Stimulated activated CD8-positive, alpha-beta memory T cell treated with anti-CD3 and anti-CD28 coated beads, Interleukin-7, amount 100 ng/mL, for 24 hours (primary cell): ENCODE measurements around the gene SLC6A8.

ENCODE experiments used
- DNase-seq: peaks from one replicate; pipeline ENCODE4 v3.0.0-alpha.2; 2020; ENCODE audit warnings: low read depth

Gene SLC6A8

DNA sequence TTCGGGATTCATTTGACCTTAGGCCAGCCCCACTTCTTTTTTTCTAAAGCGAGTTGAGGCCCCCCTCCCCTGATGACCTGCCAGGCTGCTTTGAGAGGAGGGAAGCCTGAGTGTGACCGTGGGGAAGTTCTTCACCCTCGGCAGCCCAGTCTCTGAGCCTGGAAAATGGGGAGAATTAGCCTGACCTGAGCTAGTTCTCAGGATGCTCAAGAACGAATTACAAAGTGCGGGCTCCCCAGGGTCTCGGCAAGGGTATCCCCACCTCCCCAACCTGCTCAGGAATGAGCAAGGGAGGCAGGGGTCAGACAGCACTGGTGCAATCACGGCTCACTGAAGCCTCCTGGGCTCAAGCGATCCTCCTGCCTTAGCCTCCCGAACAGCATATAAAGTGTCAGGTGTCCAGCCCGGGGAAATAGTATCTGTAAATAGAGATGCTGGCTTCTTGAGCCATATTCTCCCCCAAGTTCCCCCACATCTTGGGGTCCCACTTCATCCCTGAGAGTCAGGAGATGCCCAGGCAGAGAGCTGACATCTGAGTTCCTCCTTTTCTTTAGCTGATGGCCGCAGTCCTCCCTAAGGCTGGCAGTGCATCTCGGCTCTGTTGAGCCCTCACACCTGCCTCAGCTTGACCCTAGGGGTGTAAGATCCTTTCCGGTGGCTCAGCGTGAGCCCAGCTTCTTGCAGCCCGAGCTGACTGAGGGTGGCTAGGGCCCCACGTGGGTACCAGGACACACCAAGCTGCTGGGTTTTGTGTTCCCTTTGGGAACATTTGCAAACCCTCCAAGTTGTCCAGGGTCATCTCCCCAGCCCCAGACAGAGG is 39.2 kb upstream of the SLC6A8 start:
- no peak for DNase-seq

DNA sequence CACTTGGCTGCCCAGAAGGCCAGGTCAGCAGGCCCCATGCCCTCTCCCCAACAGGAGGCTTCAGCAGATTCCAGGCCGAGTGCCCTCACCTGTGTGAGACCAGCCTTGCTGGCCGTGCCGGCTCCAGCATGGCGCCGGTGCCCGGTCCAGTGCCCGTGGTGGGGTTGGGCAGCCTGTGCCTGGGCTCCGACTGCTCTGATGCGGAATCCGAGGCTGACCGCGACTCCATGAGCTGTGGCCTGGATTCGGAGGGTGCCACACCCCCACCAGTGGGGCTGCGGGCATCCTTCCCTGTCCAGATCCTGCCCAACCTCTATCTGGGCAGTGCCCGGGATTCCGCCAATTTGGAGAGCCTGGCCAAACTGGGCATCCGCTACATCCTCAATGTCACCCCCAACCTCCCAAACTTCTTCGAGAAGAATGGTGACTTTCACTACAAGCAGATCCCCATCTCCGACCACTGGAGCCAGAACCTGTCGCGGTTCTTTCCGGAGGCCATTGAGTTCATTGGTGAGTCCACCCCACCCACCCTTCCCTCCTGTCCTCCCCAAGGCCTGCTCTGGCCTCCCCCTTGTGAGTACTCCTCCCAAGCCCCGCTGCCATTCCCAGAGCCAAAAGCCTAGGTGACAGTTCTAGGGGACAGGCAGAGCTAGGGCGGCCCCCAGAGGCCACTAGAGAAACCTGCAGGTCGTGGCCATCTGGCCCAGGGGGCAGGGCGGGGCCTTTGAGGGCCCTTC is 38.4 kb upstream of the SLC6A8 start:
- DNase-seq = no peak

DNA sequence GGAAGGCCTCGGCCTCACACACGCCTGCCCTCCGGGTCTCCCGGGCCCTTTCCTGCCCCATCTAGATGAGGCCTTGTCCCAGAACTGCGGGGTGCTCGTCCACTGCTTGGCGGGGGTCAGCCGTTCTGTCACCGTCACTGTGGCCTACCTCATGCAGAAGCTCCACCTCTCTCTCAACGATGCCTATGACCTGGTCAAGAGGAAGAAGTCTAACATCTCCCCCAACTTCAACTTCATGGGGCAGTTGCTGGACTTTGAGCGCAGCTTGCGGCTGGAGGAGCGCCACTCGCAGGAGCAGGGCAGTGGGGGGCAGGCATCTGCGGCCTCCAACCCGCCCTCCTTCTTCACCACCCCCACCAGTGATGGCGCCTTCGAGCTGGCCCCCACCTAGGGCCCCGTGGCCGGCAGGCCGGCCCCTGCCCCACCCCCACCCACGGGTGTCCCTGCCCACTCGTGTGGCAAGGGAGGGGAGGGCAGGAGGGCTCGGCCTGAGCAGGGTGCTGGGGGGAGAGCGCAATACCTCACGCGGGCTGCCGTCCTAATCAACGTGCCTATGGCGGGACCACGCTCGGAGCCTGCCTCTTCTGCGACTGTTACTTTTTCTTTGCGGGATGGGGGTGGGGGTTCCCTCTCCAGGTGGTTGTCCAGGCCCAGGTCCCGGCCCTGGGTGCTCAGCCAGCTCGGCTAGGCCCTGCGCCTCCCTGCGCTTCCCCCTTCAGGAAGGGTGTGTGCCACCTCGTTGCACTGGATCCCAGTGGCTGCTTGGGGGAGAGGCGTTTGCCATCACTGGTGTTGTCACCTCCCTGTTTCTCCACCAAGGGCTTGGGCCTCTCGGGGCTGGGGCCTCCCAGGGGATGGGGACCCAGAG is 37.6 kb upstream of the SLC6A8 start:
- DNase-seq = no peak

DNA sequence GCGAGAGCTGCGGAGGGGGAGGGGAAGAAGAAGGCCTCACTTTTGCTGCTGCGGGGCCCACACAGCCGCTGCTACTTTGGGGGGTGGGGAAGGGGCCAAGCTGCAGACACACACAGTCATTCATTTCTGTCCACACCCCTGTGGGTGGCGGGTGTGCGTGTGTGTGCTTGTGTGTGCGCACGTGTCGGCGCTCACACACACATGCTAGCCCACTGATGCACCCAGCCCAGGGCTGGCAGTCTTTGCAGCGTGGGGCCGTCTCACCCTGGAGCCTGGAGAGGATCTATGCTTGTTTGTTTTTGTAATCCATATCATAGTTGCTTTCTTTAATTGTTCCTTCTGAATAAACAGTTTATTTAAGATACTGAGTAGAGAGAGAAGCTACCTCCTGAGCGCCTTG is 36.8 kb upstream of the SLC6A8 start:
- no peak for DNase-seq

DNA sequence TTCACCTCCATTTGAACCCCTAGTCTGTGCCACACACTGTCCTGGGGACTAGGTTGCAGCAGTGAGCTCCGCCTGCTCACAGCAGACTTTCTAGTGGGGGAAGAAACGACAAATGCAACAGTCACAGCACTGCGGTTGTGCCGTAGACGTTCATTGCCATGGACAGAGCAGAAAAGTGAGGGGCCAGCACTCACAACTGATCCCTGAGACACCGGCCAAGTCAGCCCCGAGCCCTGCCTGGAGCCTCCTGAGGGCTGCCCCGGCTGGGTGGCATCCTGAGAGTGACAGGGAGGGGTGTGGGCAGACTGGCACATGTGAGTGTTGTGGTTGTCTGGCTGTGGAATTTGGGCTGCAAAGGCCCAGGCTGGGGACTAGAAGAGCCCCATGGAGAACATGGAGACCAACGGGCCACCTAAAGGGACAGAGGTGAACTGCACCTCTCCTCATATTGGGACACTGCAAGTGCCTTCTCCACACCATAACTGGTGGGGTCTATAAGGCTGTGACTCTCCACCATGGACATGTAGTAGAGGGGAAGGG is 36.1 kb upstream of the SLC6A8 start:
- no peak for DNase-seq

DNA sequence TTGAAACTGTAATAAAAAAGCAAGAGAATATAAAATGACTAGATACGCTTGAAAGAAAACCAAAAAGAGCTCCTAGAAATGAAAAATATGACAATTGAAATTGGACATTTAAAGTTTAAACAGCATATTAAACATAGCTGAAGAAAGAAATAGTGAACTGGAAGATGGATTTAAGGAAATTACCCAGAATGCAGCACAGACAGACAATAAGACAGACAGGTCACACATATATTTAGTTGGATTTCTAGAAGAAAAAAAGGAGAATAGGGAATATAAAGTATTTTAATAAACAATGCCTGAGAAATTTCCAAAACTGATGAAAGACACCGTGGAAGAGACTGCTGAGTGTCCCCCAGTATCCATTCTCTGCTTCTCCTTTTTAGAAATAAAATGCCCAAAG is 34.2 kb upstream of the SLC6A8 start:
- DNase-seq = no peak

- no peak for DNase-seq
These were observed 30.6 kb upstream of the SLC6A8 start for GRCh38 chrX:153657161-153657560.

- DNase-seq = no peak
These were observed 28.5 kb upstream of the SLC6A8 start for GRCh38 chrX:153659268-153659667.

- DNase-seq = no peak
These were observed 25.5 kb upstream of the SLC6A8 start for GRCh38 chrX:153662266-153662665.

GRCh38 chrX:153665726-153666306 is 21.9 kb upstream of the SLC6A8 start:
- DNase-seq = no peak

GRCh38 chrX:153667281-153667955 is 20.3 kb upstream of the SLC6A8 start:
- no peak for DNase-seq

DNA sequence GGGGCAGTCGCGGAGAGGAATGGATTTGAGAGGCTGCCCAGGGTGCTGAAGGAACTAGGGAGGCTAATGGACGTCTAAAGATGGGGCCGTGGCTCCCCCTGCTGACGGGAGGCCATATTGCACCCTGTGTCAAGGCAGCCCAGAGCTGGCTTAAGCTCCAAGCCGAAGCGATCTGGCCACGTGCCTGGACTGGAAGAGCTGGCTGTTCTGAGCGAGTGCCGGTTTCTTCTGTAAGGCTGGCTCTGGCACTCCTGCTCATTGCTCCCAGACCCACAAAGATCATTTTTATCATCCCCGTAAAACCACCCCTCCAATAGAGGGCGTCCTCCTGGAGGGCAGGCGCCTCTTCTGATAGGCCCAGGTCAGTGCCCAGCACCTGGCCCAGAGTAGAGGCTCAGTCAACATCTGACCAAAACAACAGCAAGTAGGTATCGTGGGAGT is 19.8 kb upstream of the SLC6A8 start:
- peak; percentile 68 for DNase-seq

GRCh38 chrX:153668423-153669173 is 19.1 kb upstream of the SLC6A8 start:
- DNase-seq = no peak

DNA sequence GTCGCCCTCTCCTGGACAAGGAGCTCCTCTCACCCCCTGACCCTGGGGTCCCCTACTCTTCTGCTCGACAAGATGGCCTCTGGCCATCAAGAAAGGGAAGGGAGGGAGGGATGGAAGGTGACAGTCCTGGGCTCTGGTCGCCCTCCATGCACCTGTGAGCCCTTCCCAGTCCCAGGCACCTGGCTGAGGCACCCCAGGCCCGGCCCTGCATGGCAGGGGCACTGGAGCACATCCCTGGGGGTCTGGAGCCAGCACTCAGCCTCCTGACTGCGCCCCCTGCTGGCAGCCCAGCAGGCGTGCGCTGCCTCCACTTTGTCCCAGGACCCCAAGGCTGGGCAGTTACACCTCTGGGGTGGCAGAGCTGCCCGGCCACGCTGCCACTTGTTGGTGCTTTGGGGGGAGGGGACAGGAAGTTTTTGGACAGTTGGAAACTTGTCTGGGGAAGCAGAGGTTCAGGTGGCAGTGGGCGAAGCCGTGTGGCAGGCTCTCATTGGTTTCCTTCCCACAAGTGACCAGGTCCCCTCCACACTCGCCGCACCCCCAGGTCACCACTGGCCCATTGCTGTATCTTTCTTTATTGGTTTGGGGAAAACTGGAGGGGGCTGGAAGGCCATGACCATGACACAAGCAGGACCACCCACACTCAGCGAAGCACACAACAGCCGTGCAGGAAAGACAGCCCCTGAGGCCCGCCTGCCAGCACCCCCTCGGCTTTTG is 18.4 kb upstream of the SLC6A8 start:
- DNase-seq = no peak

- no peak for DNase-seq
These were observed 17.6 kb upstream of the SLC6A8 start for GRCh38 chrX:153669901-153670731.

DNA sequence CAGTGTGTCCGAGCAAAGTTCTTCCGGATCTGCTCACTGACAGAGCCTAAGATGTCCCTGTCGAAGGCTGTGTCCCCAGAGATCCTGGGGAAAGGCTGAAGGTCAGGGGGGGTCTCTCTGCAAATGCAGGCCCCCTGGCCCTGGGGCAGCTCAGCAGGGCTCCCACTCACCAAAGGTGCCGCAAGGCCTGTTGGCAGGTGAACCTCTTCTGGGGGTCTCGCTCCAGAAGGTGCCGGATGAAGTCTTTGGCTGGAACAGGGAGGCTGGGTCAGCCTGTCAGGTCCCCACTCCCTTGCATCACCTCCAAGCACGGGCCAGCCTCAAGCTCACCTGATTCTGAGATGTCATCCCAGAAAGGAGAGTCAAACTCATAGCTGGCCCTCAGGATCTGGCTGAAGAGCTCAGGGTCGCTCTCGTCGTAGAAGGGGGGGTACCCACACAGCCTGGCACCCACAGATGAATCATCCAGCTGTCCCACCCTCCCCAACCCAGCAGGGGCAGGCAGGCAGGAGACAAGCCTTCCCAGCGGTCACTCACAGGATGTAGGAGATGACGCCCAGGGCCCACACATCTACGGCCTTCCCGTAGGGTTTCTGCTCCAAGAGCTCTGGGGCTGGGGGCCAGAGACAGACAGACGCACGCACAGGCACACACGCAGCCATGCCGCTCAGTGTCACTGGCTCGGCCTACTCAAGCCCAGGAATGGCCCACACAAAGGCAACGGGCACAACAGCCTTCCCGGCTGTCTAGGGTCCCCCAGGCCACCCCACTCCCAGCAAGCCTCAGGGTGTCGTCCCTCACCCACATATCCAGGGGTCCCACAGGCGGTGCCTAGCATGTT is 16.8 kb upstream of the SLC6A8 start:
- DNase-seq = no peak

GRCh38 chrX:153671589-153672530 is 15.9 kb upstream of the SLC6A8 start:
- DNase-seq = no peak
